Epithelial cell of proximal tubule (primary cell): ENCODE data around the gene CCL17. TPM values are rescaled to one million over a fixed set of nuclear protein-coding genes. Genes with fewer than 3 reads are reported as not detected.

ENCODE experiments used
- DNase-seq: peaks from one replicate; pipeline ENCODE4 v3.0.0-alpha.2; 2011; ENCODE audit warnings: low read depth
- H3K4me3 ChIP-seq: 2 replicates; pipeline ENCODE4 v1.5.1; 2011; ENCODE audit warnings: low read depth, mild to moderate bottlenecking, low read length
- total RNA-seq: library from RNA; depleted of rRNA; stranded (reverse); fragments of >200 nt; gene quantifications from 2 replicates; pipeline ENCODE4 v1.2.3, GENCODE V29; 2015
- TF ChIP-seq, protein P1 (sequence below): conservative IDR thresholded peaks from 2 replicates; pipeline ENCODE4 v1.5.1; 2012; ENCODE audit warnings: low read depth, mild to moderate bottlenecking, low read length

Gene CCL17
- total RNA-seq, 1 donor from 2014 or later, result not detected

DNA sequence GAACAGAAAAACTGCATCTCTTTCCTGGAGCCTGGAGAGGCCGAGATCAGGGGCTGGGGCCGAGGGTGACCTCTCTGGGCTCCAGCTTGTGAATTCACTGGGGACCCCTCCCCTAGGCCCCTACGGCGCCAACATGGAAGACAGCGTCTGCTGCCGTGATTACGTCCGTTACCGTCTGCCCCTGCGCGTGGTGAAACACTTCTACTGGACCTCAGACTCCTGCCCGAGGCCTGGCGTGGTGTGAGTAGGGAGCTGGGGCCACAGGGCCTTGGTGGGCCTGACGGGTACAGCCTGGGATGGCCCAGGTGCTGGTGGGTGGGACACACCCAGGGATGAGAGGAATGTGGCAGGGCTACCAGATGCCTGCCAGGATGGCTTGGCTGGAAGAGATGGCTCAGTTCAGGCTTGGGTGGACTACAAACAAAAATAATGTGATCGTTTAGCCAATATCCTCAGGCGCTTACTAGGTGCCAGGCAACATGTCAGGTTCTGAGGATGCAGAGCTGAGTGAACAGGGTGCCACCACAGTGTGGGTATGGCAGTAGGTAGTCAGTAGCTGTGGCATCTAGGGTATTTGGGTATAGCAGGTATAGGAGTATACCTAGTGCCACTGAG, 44.1 kb upstream of the CCL17 start:
- no peak for DNase-seq
- TF ChIP-seq, protein P1, sequence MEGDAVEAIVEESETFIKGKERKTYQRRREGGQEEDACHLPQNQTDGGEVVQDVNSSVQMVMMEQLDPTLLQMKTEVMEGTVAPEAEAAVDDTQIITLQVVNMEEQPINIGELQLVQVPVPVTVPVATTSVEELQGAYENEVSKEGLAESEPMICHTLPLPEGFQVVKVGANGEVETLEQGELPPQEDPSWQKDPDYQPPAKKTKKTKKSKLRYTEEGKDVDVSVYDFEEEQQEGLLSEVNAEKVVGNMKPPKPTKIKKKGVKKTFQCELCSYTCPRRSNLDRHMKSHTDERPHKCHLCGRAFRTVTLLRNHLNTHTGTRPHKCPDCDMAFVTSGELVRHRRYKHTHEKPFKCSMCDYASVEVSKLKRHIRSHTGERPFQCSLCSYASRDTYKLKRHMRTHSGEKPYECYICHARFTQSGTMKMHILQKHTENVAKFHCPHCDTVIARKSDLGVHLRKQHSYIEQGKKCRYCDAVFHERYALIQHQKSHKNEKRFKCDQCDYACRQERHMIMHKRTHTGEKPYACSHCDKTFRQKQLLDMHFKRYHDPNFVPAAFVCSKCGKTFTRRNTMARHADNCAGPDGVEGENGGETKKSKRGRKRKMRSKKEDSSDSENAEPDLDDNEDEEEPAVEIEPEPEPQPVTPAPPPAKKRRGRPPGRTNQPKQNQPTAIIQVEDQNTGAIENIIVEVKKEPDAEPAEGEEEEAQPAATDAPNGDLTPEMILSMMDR, result no peak
- no peak overlapping the region for H3K4me3 ChIP-seq

DNA sequence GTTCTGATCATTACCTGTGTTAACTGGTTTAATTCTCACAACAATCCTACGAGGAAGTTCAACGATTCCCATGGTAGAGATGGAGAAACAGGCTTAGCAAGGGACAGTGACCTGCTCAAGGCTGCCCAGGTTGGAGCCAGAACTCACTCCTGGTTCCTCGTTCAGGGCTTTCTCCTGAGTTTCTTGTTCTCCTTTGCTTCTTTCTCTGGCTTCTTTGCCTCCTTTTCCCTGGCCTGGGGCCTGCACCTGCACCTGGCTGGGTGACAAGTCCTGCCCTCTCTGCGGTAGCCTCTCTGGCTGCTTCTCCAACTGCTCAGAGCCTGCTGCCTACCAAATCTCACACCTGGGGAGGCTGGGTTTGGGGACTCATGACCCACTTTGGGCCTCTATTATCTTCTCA, 43.2 kb upstream of the CCL17 start:
- TF ChIP-seq, protein P1, result no peak
- no peak for DNase-seq
- no peak overlapping the region for H3K4me3 ChIP-seq

DNA sequence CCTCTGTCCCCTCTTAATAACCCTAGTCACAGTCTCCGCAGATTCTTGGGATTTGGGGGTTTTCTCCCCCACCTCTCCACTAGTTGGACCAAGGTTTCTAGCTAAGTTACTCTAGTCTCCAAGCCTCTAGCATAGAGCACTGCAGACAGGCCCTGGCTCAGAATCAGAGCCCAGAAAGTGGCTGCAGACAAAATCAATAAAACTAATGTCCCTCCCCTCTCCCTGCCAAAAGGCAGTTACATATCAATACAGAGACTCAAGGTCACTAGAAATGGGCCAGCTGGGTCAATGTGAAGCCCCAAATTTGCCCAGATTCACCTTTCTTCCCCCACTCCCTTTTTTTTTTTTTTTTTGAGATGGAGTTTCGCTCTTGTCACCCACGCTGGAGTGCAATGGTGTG, 40.4 kb upstream of the CCL17 start:
- DNase-seq, result no peak
- no peak overlapping the region for H3K4me3 ChIP-seq
- TF ChIP-seq, protein P1, result no peak

DNA sequence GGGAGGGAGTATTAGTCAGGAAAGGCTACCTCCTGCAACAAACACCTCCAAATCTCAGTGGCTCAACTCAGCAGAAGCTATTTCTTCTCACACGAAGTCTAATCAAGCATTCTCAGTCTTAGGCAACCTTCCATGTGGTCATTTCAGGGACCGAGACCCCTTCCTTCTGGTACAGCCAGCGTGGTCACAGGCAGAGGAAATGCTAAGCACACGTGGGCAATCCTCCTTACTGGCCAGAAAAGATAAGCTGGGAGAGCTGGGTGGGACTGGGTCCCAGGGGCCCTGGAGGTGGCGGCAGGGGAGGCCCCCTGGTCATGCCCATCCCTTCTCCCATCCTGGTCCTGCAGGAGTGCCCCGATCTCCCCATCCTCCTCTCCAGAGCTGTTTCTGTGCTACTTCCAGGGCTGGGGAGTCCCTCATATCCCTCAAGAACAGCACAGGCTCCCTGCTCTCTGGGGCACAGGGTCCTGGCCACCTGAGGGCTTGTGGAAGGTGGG, 38.0 kb upstream of the CCL17 start:
- no peak overlapping the region for H3K4me3 ChIP-seq
- no peak for DNase-seq
- TF ChIP-seq, protein P1, result no peak

DNA sequence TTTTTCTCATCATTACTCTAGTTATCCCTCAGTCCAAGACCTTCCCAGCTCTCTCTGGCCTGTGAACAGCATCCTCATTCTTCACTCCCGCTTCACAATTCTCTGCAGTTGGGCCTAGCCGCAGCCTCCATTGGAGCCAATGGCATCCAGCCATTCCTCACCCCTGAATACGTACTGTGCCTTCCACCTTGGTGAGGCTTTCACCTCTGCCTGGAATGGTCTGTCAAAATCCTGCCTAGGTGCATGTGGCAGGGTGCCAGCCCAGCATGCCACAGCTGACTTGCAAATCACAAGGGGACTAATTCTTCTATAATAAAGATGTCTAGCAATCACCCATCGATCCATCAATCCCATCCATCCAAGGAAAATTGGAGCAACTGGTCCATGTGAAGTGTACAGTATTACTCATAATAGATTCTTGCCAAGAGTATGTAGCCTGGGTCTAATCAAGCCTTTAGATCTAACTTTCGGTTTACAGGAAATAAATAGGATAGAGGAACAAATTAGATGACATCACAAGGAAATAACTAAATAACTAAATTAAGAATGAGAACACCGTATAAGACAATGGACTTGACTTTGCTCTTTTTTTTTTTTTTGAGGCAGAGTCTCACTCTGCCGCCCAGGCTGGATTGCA, 37.3 kb upstream of the CCL17 start:
- TF ChIP-seq, protein P1, result no peak
- H3K4me3 ChIP-seq, result no peak overlapping the region
- no peak for DNase-seq

DNA sequence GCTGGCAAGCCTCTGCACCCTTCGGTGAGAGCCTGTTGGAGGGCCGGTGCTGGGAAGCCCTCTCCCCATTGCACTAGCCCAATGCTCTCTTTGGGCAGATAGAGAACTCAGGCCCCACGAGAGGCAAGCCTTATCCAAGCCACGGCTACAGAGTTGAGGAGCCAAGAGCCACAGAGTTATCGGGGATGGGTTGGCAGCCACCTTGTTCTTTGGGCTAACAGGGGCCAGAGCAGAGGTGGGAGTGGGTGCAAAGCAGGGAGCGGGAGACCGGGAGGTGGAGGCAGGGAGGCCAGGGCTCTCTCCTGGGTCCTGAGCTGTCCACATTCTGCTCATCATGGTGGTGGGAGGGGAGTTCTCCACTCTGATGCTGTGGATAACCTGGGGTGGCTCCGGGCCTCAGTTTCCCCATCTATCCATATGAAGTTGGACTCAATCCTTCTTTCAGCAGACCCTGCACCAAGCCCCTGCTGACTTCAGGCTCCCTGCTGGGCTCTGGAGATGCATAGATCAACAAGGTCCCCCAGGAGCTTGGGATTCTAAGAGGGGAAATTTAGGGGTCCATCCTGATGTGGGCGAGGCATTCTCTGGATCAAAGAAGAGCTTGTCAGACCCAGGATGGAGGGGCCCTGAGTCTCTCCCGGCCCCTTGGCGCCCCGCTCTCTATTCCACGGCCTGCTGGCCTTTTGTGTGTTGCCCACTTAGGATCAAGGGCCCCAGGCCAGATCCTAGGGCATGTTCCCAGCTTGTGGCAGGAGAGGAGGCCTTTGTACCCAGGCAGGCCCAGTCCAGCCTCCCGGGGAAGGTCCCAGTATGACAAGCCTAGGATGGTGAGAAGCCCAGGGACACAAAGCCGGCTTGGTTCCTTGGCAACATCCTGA, 32.8 kb upstream of the CCL17 start:
- TF ChIP-seq, protein P1, result no peak
- no peak for DNase-seq
- H3K4me3 ChIP-seq, result peak overlapping the region; percentile 62
